Measurements from ENCODE around the gene MYRFL. TPM values are rescaled to one million over a fixed set of nuclear protein-coding genes. Genes with fewer than 3 reads are reported as not detected.

MYRFL gene
- polyA plus RNA-seq, 1 of the 3 experiments (the other 2 are of a cell fraction), result not detected

DNA sequence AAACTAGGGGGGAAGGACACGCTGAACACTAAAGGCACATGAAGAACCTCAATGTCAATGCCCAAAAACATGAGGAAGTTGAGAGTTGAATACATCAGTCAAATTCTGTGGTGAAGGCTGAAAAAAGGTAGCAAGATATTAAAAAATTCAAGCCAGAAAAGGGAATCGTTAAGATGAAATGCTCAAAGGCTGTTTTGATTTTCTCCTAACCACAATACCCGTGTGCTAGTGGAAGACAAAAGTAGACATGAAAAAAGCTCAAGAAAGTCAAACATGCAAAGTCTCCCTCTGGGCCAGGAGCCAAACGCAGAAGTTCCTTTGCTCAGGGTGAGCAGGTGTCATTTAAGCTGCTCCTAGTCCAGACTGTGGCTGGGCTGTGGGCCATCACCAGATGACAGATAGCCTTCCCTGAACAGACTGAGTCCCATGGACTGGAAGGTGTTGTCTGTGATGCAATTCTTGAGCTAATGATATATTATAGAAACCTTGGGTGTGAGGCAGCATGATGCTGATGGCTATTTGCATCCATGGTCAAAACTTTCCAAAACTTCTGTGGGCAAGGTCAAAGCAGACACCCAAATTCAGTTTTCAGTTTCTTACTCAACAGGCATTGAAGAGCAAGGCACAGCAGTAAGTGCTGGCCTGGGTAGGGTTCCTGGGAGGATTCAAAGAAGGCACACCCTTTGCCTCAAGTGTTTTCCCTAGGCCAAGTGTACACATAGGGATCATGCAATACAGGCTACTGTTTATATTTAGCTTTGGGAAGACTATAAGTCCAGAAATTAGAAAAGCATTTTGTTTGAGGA, 81.6 kb downstream of the MYRFL start:
- Histone ChIP-seq H3K4me3 (ENCODE audit: low read depth in 2 of 2, low read length in 1 of 2) (no peak overlapping the region), H3K9me2 (no peaks in the 10 kb centered on the region; the same call in 1 of the 2 replicates), H3K4me1 (ENCODE audit: control insufficient read depth in 1 of 2, insufficient read depth in 2 of 2, low read depth in 1 of 2, low read length in 1 of 2) (peaks cover 4 to 11% of the 10 kb centered on the region in 2 experiments; a peak in 2 of 4 replicates), H3K4me2 (no peak overlapping the region), H3K79me2 (ENCODE audit: insufficient read depth) (no peaks in the 10 kb centered on the region), H3K9ac (no peak overlapping the region), H3F3A (replicated peaks; ENCODE audit: insufficient read depth) (no peaks in the 10 kb centered on the region), H3K36me3 (replicated peaks in 1 of 2; ENCODE audit: control insufficient read depth in 1 of 2, insufficient read depth in 2 of 2, low read length in 1 of 2) (no peaks in the 10 kb centered on the region), H4K20me1 (ENCODE audit: insufficient read depth) (no peaks in the 10 kb centered on the region), H2AFZ (ENCODE audit: low read depth) (no peak overlapping the region), H3K27me3 (ENCODE audit: insufficient read depth) (no peaks in the 10 kb centered on the region), H3K27ac (ENCODE audit: low read depth in 2 of 2, low read length in 1 of 2) (no peak overlapping the region), H3K9me3 (no peaks in the 10 kb centered on the region)
- TF ChIP-seq JUND (IDR thresholded peaks at IDR 0.05) (no peak), GABPA (IDR thresholded peaks at IDR 0.05; ENCODE audit: low read depth) (no peak), SIN3A (IDR thresholded peaks at IDR 0.05; ENCODE audit: borderline replicate concordance, low read depth, low read length) (no peak), RAD21 (IDR thresholded peaks at IDR 0.05; ENCODE audit: low read length) (no peak), NFIC (IDR thresholded peaks at IDR 0.05; ENCODE audit: borderline replicate concordance) (no peak), SMC3 (IDR thresholded peaks at IDR 0.05; ENCODE audit: low read depth, low read length) (no peak)
- TF ChIP-seq, protein P1, sequence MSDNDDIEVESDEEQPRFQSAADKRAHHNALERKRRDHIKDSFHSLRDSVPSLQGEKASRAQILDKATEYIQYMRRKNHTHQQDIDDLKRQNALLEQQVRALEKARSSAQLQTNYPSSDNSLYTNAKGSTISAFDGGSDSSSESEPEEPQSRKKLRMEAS (IDR thresholded peaks at IDR 0.05; ENCODE audit: low read depth), result no peak
- TF ChIP-seq, protein P2, sequence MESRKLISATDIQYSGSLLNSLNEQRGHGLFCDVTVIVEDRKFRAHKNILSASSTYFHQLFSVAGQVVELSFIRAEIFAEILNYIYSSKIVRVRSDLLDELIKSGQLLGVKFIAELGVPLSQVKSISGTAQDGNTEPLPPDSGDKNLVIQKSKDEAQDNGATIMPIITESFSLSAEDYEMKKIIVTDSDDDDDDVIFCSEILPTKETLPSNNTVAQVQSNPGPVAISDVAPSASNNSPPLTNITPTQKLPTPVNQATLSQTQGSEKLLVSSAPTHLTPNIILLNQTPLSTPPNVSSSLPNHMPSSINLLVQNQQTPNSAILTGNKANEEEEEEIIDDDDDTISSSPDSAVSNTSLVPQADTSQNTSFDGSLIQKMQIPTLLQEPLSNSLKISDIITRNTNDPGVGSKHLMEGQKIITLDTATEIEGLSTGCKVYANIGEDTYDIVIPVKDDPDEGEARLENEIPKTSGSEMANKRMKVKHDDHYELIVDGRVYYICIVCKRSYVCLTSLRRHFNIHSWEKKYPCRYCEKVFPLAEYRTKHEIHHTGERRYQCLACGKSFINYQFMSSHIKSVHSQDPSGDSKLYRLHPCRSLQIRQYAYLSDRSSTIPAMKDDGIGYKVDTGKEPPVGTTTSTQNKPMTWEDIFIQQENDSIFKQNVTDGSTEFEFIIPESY (IDR thresholded peaks at IDR 0.05; ENCODE audit: borderline replicate concordance, low read depth), result no peak
- TF ChIP-seq, protein P3, sequence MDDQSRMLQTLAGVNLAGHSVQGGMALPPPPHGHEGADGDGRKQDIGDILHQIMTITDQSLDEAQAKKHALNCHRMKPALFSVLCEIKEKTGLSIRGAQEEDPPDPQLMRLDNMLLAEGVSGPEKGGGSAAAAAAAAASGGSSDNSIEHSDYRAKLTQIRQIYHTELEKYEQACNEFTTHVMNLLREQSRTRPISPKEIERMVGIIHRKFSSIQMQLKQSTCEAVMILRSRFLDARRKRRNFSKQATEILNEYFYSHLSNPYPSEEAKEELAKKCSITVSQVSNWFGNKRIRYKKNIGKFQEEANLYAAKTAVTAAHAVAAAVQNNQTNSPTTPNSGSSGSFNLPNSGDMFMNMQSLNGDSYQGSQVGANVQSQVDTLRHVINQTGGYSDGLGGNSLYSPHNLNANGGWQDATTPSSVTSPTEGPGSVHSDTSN (IDR thresholded peaks at IDR 0.05), result no peak
- WGBS (ENCODE audit: low lambda C conversion rate), result 45% methylated on average over 4 of the region's 4 CpGs
- CTCF ChIA-PET, result interaction anchor here (1.0 to 4.5 kb wide), 3 partner anchors 14 to 670 kb away, joined by 3 to 16 read pairs (median 6); no protein-coding TSS in a partner anchor
- DNase-seq, result no peak
- POLR2A ChIA-PET, result no interaction called here

DNA sequence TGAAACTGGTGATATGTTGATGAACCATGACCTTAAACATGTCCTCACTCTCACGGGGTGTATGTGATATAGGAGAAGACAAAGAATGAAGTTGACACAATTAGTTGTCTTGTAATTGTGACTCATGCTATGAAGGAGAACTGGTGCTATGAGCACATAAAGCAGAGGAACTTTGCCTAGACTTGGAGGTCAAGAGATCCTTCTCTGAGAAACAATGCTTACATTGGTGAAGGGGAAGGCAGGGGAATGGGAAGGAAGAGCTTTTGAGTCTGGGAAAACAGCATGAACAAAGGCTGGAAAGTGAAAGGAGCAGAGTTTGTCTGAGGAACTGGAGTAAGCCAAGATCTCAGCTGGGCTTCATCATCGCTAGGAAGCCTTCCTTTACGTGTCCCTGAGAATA, 83.2 kb downstream of the MYRFL start:
- WGBS (ENCODE audit: low lambda C conversion rate), result 43% methylated on average over 3 of the region's 3 CpGs
- CTCF ChIA-PET, result interaction anchor here (0.9 to 4.5 kb wide), 2 partner anchors 12 to 761 kb away, joined by 3 to 16 read pairs; no protein-coding TSS in a partner anchor
- H3K27ac ChIP-seq (ENCODE audit: low read depth in 2 of 2, low read length in 1 of 2), result no peak overlapping the region
- TF ChIP-seq, protein P1 (IDR thresholded peaks at IDR 0.05; ENCODE audit: low read depth), result no peak
- TF ChIP-seq YY1 (IDR thresholded peaks at IDR 0.05; ENCODE audit: low read depth), result no peak
- no peak for TF ChIP-seq EP300 (IDR thresholded peaks at IDR 0.05; ENCODE audit: borderline replicate concordance in 1 of 2, low read depth in 1 of 2, low read length in 1 of 2)
- TF ChIP-seq, protein P4, sequence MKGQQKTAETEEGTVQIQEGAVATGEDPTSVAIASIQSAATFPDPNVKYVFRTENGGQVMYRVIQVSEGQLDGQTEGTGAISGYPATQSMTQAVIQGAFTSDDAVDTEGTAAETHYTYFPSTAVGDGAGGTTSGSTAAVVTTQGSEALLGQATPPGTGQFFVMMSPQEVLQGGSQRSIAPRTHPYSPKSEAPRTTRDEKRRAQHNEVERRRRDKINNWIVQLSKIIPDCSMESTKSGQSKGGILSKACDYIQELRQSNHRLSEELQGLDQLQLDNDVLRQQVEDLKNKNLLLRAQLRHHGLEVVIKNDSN (IDR thresholded peaks at IDR 0.05; ENCODE audit: borderline replicate concordance, low read depth), result no peak
- no peak for TF ChIP-seq SIN3A (IDR thresholded peaks at IDR 0.05; ENCODE audit: borderline replicate concordance, low read depth, low read length)
- TF ChIP-seq NFIC (IDR thresholded peaks at IDR 0.05; ENCODE audit: borderline replicate concordance), result no peak
- TF ChIP-seq, protein P5, sequence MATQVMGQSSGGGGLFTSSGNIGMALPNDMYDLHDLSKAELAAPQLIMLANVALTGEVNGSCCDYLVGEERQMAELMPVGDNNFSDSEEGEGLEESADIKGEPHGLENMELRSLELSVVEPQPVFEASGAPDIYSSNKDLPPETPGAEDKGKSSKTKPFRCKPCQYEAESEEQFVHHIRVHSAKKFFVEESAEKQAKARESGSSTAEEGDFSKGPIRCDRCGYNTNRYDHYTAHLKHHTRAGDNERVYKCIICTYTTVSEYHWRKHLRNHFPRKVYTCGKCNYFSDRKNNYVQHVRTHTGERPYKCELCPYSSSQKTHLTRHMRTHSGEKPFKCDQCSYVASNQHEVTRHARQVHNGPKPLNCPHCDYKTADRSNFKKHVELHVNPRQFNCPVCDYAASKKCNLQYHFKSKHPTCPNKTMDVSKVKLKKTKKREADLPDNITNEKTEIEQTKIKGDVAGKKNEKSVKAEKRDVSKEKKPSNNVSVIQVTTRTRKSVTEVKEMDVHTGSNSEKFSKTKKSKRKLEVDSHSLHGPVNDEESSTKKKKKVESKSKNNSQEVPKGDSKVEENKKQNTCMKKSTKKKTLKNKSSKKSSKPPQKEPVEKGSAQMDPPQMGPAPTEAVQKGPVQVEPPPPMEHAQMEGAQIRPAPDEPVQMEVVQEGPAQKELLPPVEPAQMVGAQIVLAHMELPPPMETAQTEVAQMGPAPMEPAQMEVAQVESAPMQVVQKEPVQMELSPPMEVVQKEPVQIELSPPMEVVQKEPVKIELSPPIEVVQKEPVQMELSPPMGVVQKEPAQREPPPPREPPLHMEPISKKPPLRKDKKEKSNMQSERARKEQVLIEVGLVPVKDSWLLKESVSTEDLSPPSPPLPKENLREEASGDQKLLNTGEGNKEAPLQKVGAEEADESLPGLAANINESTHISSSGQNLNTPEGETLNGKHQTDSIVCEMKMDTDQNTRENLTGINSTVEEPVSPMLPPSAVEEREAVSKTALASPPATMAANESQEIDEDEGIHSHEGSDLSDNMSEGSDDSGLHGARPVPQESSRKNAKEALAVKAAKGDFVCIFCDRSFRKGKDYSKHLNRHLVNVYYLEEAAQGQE (IDR thresholded peaks at IDR 0.05; ENCODE audit: low read depth, low read length), result no peak
- TF ChIP-seq, protein P2 (IDR thresholded peaks at IDR 0.05; ENCODE audit: borderline replicate concordance, low read depth), result no peak
- TF ChIP-seq MXI1 (IDR thresholded peaks at IDR 0.05; ENCODE audit: low read depth, low read length), result no peak
- no peak for TF ChIP-seq GABPA (IDR thresholded peaks at IDR 0.05; ENCODE audit: low read depth)

More for the DNA sequence above, 83.2 kb downstream of the MYRFL start:
- Histone ChIP-seq H3K79me2 (ENCODE audit: insufficient read depth) (no peaks in the 10 kb centered on the region), H3K36me3 (replicated peaks in 1 of 2; ENCODE audit: control insufficient read depth in 1 of 2, insufficient read depth in 2 of 2, low read length in 1 of 2) (no peaks in the 10 kb centered on the region), H3K9me3 (no peaks in the 10 kb centered on the region), H3K4me1 (ENCODE audit: control insufficient read depth in 1 of 2, insufficient read depth in 2 of 2, low read depth in 1 of 2, low read length in 1 of 2) (peaks cover 4 to 8% of the 10 kb centered on the region in 2 experiments; a peak in 1 of 4 replicates), H3K4me3 (ENCODE audit: low read depth in 2 of 2, low read length in 1 of 2) (no peak overlapping the region), H3F3A (replicated peaks; ENCODE audit: insufficient read depth) (no peaks in the 10 kb centered on the region), H3K9me2 (no peaks in the 10 kb centered on the region; the same call in 1 of the 2 replicates), H3K9ac (no peak overlapping the region), H3K4me2 (no peak overlapping the region), H3K27me3 (ENCODE audit: insufficient read depth) (no peaks in the 10 kb centered on the region), H4K20me1 (ENCODE audit: insufficient read depth) (no peaks in the 10 kb centered on the region), H2AFZ (ENCODE audit: low read depth) (no peak overlapping the region)
- DNase-seq, result no peak
- POLR2A ChIA-PET, result no interaction called here

Measured in SK-N-SH (cell line).